Measurements from ENCODE around the gene MAGEF1.

GRCh38 chr3:184693011-184693975 is 18.6 kb downstream of the MAGEF1 start:
- TF ChIP-seq CTCF (IDR thresholded peaks at IDR 0.05; ENCODE audit: insufficient read depth, low read length, poor library complexity, severe bottlenecking): no peak
- no peak for TF ChIP-seq EZH2phosphoT487 (conservative IDR thresholded peaks at IDR 0.05; ENCODE audit: low read length)
